Dermis blood vessel endothelial cell (primary cell): ENCODE measurements around the gene PHRF1. TPM values are rescaled to one million over a fixed set of nuclear protein-coding genes. Genes with fewer than 3 reads are reported as not detected.

Source experiments
- DNase-seq: peaks from one replicate; pipeline ENCODE4 v3.0.0; 2010
- total RNA-seq: library from RNA; depleted of rRNA; stranded (reverse); fragments of >200 nt; gene quantifications from 2 replicates; pipeline ENCODE4 v1.2.3, GENCODE V29; 2014

Gene PHRF1
- total RNA-seq, 1 donor from 2014 or later = 27.7 TPM

DNA sequence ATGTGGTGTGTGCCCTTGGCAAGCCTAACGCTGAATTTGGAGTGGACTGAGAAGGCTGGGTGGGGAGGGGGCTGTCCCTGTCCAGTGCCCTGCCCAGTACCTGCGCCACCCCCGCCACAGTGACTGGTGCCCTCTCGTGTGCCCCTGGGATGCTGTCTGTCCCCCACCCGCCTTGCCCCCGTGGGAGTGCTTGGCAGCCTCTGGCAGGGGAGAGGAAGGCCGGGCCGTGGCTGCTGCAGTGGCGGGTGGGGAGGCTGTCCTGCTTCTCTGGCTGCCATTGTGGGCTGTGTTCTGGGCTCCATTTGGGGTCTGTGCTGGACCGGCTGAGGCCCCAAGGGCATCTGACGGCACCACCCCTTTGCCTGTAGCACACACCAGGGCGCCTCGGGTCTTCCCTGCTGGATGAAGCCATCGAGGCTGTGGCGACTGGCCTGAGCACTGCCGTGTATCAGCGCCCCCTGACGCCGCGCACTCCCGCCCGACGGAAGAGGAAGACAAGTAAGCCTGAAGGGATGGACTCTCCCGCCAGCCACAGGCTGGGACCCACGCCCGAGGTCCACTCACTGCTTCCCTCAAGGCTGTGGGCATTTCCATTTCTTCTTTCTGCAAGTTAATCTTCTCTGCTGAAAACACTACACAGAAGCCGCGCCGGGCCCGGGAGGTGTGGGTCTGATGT lies 21.9 kb downstream of the PHRF1 start:
- DNase-seq = no peak

- no peak for DNase-seq
Measured at GRCh38 chr11:601573-602245, 25.4 kb downstream of the PHRF1 start.

GRCh38 chr11:603154-603553 lies 26.9 kb downstream of the PHRF1 start:
- no peak for DNase-seq

DNA sequence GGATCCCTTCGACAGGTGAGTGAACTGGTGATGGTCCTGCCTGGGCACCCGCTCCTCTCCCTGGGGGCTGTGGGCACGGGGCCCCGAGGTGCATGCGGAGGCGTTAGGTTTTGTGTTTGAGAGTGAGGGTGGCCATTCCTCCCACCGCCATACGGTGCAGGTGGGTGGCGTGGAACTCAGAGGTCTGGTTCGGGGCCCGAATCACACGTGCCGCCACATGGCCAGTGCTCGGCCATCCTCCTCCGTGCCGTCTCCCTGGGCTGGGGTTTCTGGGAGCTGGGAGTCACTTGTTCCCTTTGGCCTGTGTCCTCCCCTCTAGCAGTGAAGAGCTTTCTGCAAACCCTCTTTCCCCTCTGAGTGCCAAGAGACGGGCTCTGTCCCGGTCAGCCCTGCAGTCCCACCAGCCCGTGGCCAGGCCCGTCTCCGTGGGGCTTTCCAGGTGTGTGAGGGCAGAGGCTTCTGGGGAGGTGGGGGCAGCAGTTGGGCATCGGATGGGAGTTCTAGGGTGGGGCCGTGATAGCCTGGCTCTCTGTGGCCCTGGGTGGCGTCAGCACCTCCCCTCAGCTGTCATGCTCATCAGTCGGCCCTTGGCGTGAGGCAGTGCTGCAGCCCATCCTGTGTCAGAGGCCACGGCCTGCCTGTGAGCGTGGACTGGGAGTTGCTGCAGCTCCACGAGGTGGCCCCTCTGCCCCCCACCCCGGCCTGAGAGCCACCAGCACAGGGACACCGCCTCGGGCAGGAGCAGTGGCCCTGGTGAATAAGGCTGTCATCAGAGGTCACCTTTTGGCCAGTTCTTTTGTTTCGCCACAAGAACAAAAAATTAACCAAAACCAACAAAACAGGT lies 29.2 kb downstream of the PHRF1 start:
- DNase-seq = no peak

- DNase-seq = peak; percentile 31
Measured at GRCh38 chr11:606245-606644, 30.0 kb downstream of the PHRF1 start.

- no peak for DNase-seq
Measured at GRCh38 chr11:607020-607780, 30.9 kb downstream of the PHRF1 start.

GRCh38 chr11:607971-608659 lies 31.8 kb downstream of the PHRF1 start:
- no peak for DNase-seq

DNA sequence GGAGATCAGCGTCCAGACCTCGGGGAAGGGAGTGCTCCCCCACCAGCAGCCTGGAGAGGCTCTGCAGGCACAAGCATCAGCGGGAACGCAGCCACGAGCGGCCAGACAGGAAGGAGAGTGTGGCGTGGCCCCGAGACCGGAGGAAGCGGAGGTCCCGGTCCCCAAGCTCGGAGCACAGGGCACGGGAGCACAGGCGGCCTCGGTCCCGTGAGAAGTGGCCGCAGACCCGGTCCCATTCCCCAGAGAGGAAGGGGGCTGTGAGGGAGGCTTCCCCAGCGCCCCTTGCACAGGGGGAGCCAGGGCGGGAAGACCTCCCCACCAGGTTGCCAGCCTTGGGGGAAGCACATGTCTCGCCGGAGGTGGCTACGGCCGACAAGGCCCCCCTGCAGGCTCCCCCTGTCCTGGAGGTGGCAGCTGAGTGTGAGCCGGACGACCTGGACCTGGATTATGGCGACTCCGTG lies 32.6 kb downstream of the PHRF1 start:
- no peak for DNase-seq

GRCh38 chr11:609341-609811 lies 33.1 kb downstream of the PHRF1 start:
- no peak for DNase-seq

GRCh38 chr11:610146-610801 lies 34.0 kb downstream of the PHRF1 start:
- DNase-seq = no peak

GRCh38 chr11:611001-611996 lies 35.0 kb downstream of the PHRF1 start:
- DNase-seq = no peak

DNA sequence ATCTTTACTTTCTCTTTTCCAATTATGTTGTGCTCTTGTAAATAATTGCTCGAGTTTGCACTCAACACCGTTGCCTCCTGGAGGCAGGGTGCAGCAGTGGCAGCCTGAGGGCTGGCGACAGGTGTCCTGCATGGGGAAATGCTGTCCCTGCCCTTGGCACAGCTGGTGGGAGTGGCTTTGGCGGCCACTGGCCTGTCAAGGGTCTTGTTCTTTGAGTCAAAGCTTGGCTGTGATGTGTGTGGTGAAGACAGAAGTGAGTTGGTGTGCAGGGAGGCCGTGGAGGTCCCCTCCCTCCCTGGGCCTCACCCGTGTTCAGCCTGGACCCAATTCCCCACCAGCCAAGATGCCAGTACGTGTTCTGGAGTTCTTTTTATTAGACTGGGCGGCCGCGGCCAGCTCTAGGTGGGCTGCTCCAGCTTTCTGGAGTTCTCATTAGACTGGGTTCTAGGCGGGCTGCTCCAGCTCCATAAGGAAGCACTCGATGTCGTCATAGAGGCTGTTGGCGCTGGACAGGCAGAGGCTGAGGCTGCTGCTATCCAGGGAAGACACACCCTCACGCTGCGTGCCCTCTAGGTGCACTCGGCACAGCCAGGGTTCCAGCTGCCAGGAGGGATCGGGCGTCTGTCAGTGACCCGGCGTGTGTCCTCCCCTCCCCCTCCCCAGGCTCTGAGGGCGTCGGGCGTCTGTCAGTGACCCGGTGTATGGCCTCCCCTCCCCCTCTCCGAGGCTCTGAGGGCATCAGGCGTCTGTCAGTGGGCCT lies 36.1 kb downstream of the PHRF1 start:
- DNase-seq = peak; percentile 45

DNA sequence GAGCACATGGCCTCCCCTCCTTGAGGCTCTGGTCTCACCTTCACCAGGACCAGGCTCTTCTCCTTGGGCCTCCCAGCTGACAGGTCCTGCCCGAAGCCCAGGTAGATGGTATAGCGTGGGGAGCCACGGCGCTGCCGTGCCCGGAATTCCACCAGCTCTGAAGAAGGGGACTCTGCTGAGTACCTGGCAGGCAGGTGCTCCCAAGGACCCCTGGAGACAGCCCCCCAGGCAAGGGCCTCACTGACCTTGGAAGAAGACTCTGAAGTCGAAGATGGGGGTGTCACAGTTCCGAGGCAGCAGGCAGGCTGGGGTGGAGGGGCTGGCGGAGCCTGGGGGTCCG lies 36.7 kb downstream of the PHRF1 start:
- DNase-seq = no peak

GRCh38 chr11:613369-613968 lies 37.2 kb downstream of the PHRF1 start:
- DNase-seq = peak; percentile 80

DNA sequence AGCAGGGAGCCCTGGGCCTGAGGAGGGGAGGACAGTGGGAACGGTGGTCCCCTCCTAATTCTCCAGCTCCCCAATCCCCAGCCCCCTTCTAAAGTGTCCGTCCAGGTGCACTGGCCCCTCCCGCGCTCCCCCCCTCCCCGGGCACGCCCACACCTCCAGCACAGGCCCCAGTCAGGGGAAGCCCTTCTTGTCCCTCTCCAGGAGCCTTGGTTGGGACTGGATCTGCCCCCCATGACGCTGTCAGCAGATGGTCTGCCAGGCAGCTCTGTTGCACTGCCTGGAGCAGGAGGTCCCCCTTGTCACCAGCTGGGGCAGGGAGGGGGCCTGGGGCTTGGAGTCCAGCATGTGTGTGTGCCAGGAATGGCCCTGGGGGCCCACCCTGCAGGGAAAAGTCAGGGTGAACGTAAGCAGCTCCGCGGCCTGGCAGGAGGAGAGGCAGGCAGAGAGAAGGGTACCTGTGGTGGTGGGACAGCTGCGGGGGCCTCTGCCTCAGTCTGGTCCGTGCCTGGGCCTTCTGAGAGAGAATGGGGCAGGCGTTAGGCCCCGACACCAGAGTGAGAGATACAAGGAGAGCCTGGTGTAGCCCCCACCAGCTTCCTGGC lies 37.9 kb downstream of the PHRF1 start:
- DNase-seq = no peak

GRCh38 chr11:614623-615503 lies 38.6 kb downstream of the PHRF1 start:
- DNase-seq = no peak
